ENCODE results near the gene MLN. TPM values are rescaled to one million over a fixed set of nuclear protein-coding genes. Genes with fewer than 3 reads are reported as not detected.

MLN gene
- total RNA-seq, result not detected

GRCh38 chr6:33803571-33804053 is at the start of gene MLN:
Gene MLN, minus strand, starts transcription at chr6:33804003. Its CDS starts 2,840 bp downstream, at chr6:33801163.
- intact Hi-C loops (cut with DNase I), result no loop called here
- Histone ChIP-seq H3K27me3 (peaks cover 0 to 94% (median 2%) of the 10 kb centered on the region in 4 donors), H3K27ac (no peak within 1 kb of the TSS), H3K9me3 (no peaks in the 10 kb centered on the region), H3K4me1 (no peaks in the 10 kb centered on the region), H3K36me3 (no peaks in the 10 kb centered on the region), H3K4me3 (no peak within 1 kb of the TSS)
- TF ChIP-seq, protein P1, sequence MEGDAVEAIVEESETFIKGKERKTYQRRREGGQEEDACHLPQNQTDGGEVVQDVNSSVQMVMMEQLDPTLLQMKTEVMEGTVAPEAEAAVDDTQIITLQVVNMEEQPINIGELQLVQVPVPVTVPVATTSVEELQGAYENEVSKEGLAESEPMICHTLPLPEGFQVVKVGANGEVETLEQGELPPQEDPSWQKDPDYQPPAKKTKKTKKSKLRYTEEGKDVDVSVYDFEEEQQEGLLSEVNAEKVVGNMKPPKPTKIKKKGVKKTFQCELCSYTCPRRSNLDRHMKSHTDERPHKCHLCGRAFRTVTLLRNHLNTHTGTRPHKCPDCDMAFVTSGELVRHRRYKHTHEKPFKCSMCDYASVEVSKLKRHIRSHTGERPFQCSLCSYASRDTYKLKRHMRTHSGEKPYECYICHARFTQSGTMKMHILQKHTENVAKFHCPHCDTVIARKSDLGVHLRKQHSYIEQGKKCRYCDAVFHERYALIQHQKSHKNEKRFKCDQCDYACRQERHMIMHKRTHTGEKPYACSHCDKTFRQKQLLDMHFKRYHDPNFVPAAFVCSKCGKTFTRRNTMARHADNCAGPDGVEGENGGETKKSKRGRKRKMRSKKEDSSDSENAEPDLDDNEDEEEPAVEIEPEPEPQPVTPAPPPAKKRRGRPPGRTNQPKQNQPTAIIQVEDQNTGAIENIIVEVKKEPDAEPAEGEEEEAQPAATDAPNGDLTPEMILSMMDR (IDR thresholded peaks at IDR 0.05), result no peak
- TF ChIP-seq POLR2A (IDR thresholded peaks at IDR 0.05), result no peak
- 78 to 84% methylated on average over 10 of the region's 14 CpGs for WGBS, 2 donors
- DNase-seq, result no peak

GRCh38 chr6:33853026-33853425 is 49.2 kb upstream of the MLN start:
- H3K9me3 ChIP-seq, result no peaks in the 10 kb centered on the region
- no peak overlapping the region for H3K27ac ChIP-seq
- H3K27me3 ChIP-seq, result peaks cover 0 to 84% (median 0%) of the 10 kb centered on the region in 4 donors
- H3K36me3 ChIP-seq, result no peaks in the 10 kb centered on the region
- H3K4me1 ChIP-seq, result peaks cover 0 to 22% (median 0%) of the 10 kb centered on the region in 3 donors
- DNase-seq, result no peak
- H3K4me3 ChIP-seq, result no peak overlapping the region
- intact Hi-C loops (cut with DNase I), result no loop called here
- TF ChIP-seq, protein P1 (IDR thresholded peaks at IDR 0.05), result no peak
- TF ChIP-seq POLR2A (IDR thresholded peaks at IDR 0.05), result no peak
- 100% methylated on average over 1 of the region's 4 CpGs; no CpG with 5 or more reads in 1 of the 2 donors for WGBS, 2 donors

DNA sequence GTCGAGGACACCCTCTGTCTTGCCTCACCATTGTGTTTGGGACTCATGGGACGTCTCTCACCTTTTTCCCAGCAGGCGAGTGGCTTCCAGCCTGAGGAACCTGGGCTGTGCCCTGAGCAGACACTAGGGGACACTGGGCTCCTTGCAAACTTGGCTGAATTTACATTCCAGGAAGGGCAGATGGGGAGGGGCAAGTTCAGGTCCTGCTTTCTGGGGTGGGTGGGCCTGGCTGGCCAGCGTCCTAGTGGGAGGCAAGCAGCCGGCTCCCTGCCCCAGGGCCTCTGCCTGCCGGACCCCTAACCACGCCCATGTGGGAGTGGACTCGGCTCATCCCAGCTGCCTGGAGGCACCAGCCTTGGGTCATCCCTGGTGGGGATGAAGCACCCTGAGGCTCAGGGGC is 48.2 kb upstream of the MLN start:
- H3K27ac ChIP-seq, result no peak overlapping the region
- H3K27me3 ChIP-seq, result peaks cover 0 to 76% (median 0%) of the 10 kb centered on the region in 4 donors
- intact Hi-C loops (cut with DNase I), result no loop called here
- H3K4me3 ChIP-seq, result no peak overlapping the region
- no peak for DNase-seq
- TF ChIP-seq, protein P1 (IDR thresholded peaks at IDR 0.05), result peak in 4 of 6 experiments; percentile 22 to 54 (median 26)
- TF ChIP-seq POLR2A (IDR thresholded peaks at IDR 0.05), result no peak
- 23 to 30% methylated on average over 3 of the region's 8 CpGs for WGBS, 2 donors
- no peaks in the 10 kb centered on the region for H3K9me3 ChIP-seq
- H3K36me3 ChIP-seq, result no peaks in the 10 kb centered on the region
- peaks cover 0 to 12% (median 0%) of the 10 kb centered on the region in 3 donors for H3K4me1 ChIP-seq

DNA sequence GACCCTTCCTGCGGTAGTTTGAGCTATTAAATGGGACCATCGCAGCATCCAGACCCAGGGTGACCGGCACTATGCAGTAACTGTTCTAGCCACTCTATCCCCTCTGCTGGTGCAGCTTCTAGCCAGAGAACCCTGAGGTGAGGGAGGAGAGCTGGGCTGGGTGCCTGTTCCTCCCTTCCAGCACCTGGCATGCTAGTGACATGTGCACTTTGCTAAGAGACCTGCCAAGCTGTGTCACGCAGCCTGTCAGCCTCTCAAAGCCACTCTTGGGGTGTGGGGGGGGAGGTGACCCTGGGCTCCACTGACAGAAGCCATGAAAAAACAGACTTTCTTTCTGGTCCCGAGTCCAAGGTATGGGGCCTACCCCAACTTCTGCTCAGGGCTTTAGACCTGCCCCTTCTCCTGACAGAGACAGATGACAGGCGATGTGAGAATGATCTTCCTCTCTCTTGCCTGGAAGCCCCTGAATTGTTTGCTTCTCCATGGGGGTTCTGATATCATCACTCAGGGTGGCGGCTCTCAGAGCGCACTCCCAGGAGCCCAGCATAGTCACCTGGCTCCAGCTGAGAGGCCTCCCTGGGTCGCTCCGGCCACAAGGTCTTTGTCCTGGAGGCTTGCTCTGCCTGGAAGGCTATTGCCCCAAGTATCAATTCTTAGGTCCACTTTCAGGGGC is 47.2 kb upstream of the MLN start:
- Histone ChIP-seq H3K27ac (no peak overlapping the region), H3K36me3 (no peaks in the 10 kb centered on the region), H3K9me3 (no peaks in the 10 kb centered on the region), H3K4me3 (no peak overlapping the region), H3K4me1 (peaks cover 0 to 5% (median 0%) of the 10 kb centered on the region in 3 donors), H3K27me3 (peaks cover 0 to 66% (median 0%) of the 10 kb centered on the region in 4 donors)
- intact Hi-C loops (cut with DNase I), result no loop called here
- TF ChIP-seq, protein P1 (IDR thresholded peaks at IDR 0.05), result no peak
- no peak for TF ChIP-seq POLR2A (IDR thresholded peaks at IDR 0.05)
- WGBS, 2 donors, result 79 to 100% methylated on average over 1 to 8 of the region's 10 CpGs
- DNase-seq, result no peak

GRCh38 chr6:33850296-33850695 is 46.5 kb upstream of the MLN start:
- Histone ChIP-seq H3K4me3 (no peak overlapping the region), H3K27me3 (peaks cover 0 to 62% (median 0%) of the 10 kb centered on the region in 4 donors), H3K36me3 (no peaks in the 10 kb centered on the region), H3K4me1 (peaks cover 0 to 5% (median 0%) of the 10 kb centered on the region in 3 donors), H3K9me3 (no peaks in the 10 kb centered on the region), H3K27ac (no peak overlapping the region)
- no peak for DNase-seq
- 56 to 83% methylated on average over 2 to 3 of the region's 3 CpGs for WGBS, 2 donors
- intact Hi-C loops (cut with DNase I), result no loop called here
- TF ChIP-seq POLR2A (IDR thresholded peaks at IDR 0.05), result no peak
- TF ChIP-seq, protein P1 (IDR thresholded peaks at IDR 0.05), result no peak

Measured in esophagus squamous epithelium (tissue), 5 donors.